Measurements from ENCODE around the gene CCP110.

DNA sequence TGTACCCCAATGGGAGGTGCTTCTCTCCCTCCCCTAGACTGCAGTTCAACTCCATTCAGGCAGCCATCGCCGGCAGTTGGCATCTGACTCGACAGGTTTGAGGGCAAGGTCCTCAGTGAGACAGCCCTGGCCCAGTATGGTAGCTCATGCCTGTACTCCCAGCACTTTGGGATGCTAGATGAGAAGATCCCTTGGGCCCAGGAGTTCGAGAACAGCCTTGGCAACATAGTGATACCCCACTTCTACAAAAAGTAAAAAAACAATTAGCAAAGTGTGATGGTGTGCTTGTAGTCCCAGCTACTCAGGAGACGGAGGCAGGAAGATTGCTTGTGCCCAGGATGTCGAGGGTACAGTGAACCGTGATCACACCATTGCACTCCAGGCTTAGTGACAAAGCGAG, 43.8 kb downstream of the CCP110 start:
- TF ChIP-seq ZNF274 (IDR thresholded peaks at IDR 0.05; ENCODE audit: low read depth, low read length) = no peak
- no peak for TF ChIP-seq YY1 (IDR thresholded peaks at IDR 0.05; ENCODE audit: insufficient read depth, insufficient read length)

Data from NT2/D1 (cell line).